HepG2 (cell line): Measurements from ENCODE around the gene FGFR3. TPM values are rescaled to one million over a fixed set of nuclear protein-coding genes. Genes with fewer than 3 reads are reported as not detected.

Experiments
- AKAP8 ChIP-seq: sonication (generic); formaldehyde crosslinking; IDR thresholded peaks from 2 replicates; pipeline ENCODE4 v1.5.1; 2020; ENCODE audit warnings: mild to moderate bottlenecking, missing genetic modification reagents
- ATAD3A ChIP-seq: sonication (generic); formaldehyde crosslinking; IDR thresholded peaks from 2 replicates; pipeline ENCODE4 v1.4.0; 2020; ENCODE audit warnings: missing genetic modification reagents
- ATF1 ChIP-seq: IDR thresholded peaks from 2 replicates; pipeline ENCODE4 v1.6.1; 2016; ENCODE audit warnings: mild to moderate bottlenecking, control low read depth
- BRCA1 ChIP-seq: sonication (generic); formaldehyde crosslinking; IDR thresholded peaks from 2 replicates; pipeline ENCODE4 v1.4.0; 2020; ENCODE audit warnings: missing genetic modification reagents
- ERF ChIP-seq: IDR thresholded peaks from 2 replicates; pipeline ENCODE4 v1.6.1; 2018; ENCODE audit warnings: missing biosample characterization, missing genetic modification reagents
- ISX ChIP-seq: sonication (generic); formaldehyde crosslinking; conservative IDR thresholded peaks from 2 replicates; pipeline ENCODE4 v1.5.0; 2020; ENCODE audit warnings: missing genetic modification reagents
- KLF15 ChIP-seq: sonication (generic); formaldehyde crosslinking; IDR thresholded peaks from 2 replicates; pipeline ENCODE4 v1.8.1; 2023; ENCODE audit warnings: borderline replicate concordance, mild to moderate bottlenecking, inconsistent platforms, missing genetic modification reagents, mixed read lengths
- MED8 ChIP-seq: sonication (generic); formaldehyde crosslinking; IDR thresholded peaks from 2 replicates; pipeline ENCODE4 v1.8.1; 2023; ENCODE audit warnings: mild to moderate bottlenecking, missing genetic modification reagents; ENCODE audit not compliant: insufficient replicate concordance
- NFE2L1 ChIP-seq: sonication (generic); formaldehyde crosslinking; IDR thresholded peaks from 2 replicates; pipeline ENCODE4 v1.4.0; 2020; ENCODE audit warnings: missing genetic modification reagents, mild to moderate bottlenecking, borderline replicate concordance
- REXO4 ChIP-seq: sonication (generic); formaldehyde crosslinking; IDR thresholded peaks from 2 replicates; pipeline ENCODE4 v1.8.0; 2022; ENCODE audit warnings: missing genetic modification reagents, mild to moderate bottlenecking, borderline replicate concordance
- RXRB ChIP-seq: IDR thresholded peaks from 2 replicates; pipeline ENCODE4 v1.6.1; 2016; ENCODE audit warnings: borderline replicate concordance, missing genetic modification reagents, missing compliant biosample characterization
- STAT5B ChIP-seq: sonication (generic); formaldehyde crosslinking; IDR thresholded peaks from 2 replicates; pipeline ENCODE4 v1.4.0; 2020; ENCODE audit warnings: missing genetic modification reagents
- ZBTB3 ChIP-seq: sonication (generic); formaldehyde crosslinking; IDR thresholded peaks from 2 replicates; pipeline ENCODE4 v1.4.0; 2020; ENCODE audit warnings: low read depth, mild to moderate bottlenecking, moderate library complexity, missing genetic modification reagents, borderline replicate concordance
- ZBTB8A ChIP-seq: sonication (generic); formaldehyde crosslinking; IDR thresholded peaks from 2 replicates; pipeline ENCODE4 v1.4.0; 2020; ENCODE audit warnings: mild to moderate bottlenecking, low read depth, missing genetic modification reagents, borderline replicate concordance
- ZNF263 ChIP-seq: sonication (generic); formaldehyde crosslinking; IDR thresholded peaks from 2 replicates; pipeline ENCODE4 v1.4.0; 2020; ENCODE audit warnings: missing genetic modification reagents
- ZNF552 ChIP-seq: sonication (generic); formaldehyde crosslinking; IDR thresholded peaks from 2 replicates; pipeline ENCODE4 v1.9.0; 2022; ENCODE audit warnings: missing genetic modification reagents, mild to moderate bottlenecking, borderline replicate concordance
- ZNF670 ChIP-seq: sonication (generic); formaldehyde crosslinking; IDR thresholded peaks from 2 replicates; pipeline ENCODE4 v1.8.0; 2022; ENCODE audit warnings: mild to moderate bottlenecking, missing genetic modification reagents, borderline replicate concordance
- ZNF879 ChIP-seq: sonication (generic); formaldehyde crosslinking; IDR thresholded peaks from 2 replicates; pipeline ENCODE4 v1.8.1; 2023; ENCODE audit warnings: missing genetic modification reagents
- polyA plus RNA-seq, 8 experiments: library from polyadenylated mRNA; depleted of rRNA in 3 of 8; stranded (reverse) in 7 of 8; unstranded in 1 of 8; fragments of >200 nt; fragmentation: Illumina TruSeq in 4 of 8; extraction: Trizol in 4 of 8; gene quantifications; 2 replicates each; pipeline versions ENCODE4 v1.2.1 to v1.2.3, GENCODE V29; 2011 to 2016; ENCODE audit warnings: low read depth in 4 of 8, missing spikeins in 1 of 8, mixed read lengths in 1 of 8; ENCODE audit not compliant: insufficient read depth in 1 of 8
- total RNA-seq, 5 experiments: library from RNA; depleted of rRNA; stranded (reverse); fragments of >200 nt; fragmentation: Illumina TruSeq; extraction: Trizol; gene quantifications; 2 replicates each; pipeline ENCODE4 v1.2.3, GENCODE V29; 2016; ENCODE audit warnings: low read depth in 1 of 5
- TF ChIP-seq, protein P1 (sequence below): sonication (generic); IDR thresholded peaks from 2 replicates; pipeline ENCODE4 v1.6.1; 2016; ENCODE audit warnings: low read depth, borderline replicate concordance
- TF ChIP-seq, protein P2 (sequence below): sonication (generic); formaldehyde crosslinking; IDR thresholded peaks from 2 replicates; pipeline ENCODE4 v1.4.0; 2020; ENCODE audit warnings: mild to moderate bottlenecking, missing genetic modification reagents, borderline replicate concordance
- TF ChIP-seq, protein P3 (sequence below): sonication (generic); formaldehyde crosslinking; IDR thresholded peaks from 2 replicates; pipeline ENCODE4 v1.5.0; 2020; ENCODE audit warnings: mild to moderate bottlenecking, missing genetic modification reagents

Gene FGFR3
- total and polyA plus RNA-seq, 2 of the 13 experiments (the other 11 are each of a cell fraction or from before 2014, with no cell fraction given): 103 to 109 TPM

DNA sequence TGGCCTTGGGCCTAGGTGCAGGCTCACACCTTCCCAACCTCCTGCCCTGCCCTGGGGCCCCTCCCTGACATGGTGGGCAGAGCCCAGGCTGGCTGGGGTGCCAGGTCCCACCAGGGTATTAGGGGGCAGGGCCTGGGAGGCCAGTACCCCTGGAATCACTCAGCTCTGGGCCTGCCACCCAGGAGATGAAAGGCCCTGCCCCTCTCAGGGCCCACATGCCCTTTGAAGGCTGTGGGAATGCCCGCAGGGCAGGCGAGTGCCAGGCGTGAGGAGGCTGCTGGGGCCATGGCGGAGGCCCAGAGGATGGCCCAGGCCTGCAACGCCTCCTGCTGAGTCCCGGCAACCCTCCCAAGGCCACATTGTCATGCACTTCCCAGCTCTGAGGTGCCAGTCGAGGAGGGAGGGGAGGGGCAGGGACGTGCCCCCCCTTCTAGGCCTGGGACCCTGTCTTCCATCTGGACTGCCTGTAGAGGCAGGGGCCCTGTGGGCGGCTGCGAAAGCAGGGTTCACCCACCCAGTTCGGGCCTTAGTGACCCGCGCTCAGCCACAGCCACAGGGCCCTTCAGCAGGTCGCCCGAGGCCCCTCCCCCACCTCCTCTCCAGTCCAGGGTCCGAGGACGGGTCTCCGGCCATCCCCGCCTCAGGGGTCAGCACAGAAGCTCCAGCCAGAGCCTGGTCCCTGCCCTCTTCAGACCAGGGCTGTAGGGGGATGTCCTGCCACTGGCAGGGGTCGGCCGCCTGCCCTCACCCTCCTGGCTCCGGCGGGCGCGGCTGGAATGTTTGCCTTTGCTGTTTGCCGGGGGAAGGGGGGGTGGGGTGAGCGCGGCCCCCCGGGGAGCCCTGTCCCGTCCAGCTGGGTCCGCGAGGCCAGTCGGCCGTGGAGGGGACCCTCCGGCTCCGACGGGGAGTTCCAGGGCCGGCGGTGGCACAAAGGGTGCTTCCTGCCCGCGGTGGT lies 26.7 kb upstream of the FGFR3 start (continued):
- no peak for TF ChIP-seq BRCA1 (CRISPR knock-in tag)
- TF ChIP-seq REXO4 (CRISPR knock-in tag): 0 out of 2 replicates have a peak, but pooled peaks have one; percentile 34
- TF ChIP-seq ZNF879: no peak
- TF ChIP-seq RXRB: peak; percentile 74
- TF ChIP-seq MED8 (CRISPR knock-in tag): peak; percentile 78
- no peak for TF ChIP-seq ZBTB8A (CRISPR knock-in tag)
- peak; percentile 88 for TF ChIP-seq AKAP8 (CRISPR knock-in tag)
- TF ChIP-seq, protein P1, sequence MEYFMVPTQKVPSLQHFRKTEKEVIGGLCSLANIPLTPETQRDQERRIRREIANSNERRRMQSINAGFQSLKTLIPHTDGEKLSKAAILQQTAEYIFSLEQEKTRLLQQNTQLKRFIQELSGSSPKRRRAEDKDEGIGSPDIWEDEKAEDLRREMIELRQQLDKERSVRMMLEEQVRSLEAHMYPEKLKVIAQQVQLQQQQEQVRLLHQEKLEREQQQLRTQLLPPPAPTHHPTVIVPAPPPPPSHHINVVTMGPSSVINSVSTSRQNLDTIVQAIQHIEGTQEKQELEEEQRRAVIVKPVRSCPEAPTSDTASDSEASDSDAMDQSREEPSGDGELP: peak; percentile 84
- TF ChIP-seq ZNF670: no peak
- TF ChIP-seq ISX: no peak
- TF ChIP-seq STAT5B (CRISPR knock-in tag): peak; percentile 12; the same call in 1 of the 2 replicates
- TF ChIP-seq ATAD3A (CRISPR knock-in tag): no peak
- no peak for TF ChIP-seq ZBTB3
- no peak; the same call in 1 of the 2 replicates for TF ChIP-seq KLF15
- TF ChIP-seq ATF1: no peak
- TF ChIP-seq, protein P2, sequence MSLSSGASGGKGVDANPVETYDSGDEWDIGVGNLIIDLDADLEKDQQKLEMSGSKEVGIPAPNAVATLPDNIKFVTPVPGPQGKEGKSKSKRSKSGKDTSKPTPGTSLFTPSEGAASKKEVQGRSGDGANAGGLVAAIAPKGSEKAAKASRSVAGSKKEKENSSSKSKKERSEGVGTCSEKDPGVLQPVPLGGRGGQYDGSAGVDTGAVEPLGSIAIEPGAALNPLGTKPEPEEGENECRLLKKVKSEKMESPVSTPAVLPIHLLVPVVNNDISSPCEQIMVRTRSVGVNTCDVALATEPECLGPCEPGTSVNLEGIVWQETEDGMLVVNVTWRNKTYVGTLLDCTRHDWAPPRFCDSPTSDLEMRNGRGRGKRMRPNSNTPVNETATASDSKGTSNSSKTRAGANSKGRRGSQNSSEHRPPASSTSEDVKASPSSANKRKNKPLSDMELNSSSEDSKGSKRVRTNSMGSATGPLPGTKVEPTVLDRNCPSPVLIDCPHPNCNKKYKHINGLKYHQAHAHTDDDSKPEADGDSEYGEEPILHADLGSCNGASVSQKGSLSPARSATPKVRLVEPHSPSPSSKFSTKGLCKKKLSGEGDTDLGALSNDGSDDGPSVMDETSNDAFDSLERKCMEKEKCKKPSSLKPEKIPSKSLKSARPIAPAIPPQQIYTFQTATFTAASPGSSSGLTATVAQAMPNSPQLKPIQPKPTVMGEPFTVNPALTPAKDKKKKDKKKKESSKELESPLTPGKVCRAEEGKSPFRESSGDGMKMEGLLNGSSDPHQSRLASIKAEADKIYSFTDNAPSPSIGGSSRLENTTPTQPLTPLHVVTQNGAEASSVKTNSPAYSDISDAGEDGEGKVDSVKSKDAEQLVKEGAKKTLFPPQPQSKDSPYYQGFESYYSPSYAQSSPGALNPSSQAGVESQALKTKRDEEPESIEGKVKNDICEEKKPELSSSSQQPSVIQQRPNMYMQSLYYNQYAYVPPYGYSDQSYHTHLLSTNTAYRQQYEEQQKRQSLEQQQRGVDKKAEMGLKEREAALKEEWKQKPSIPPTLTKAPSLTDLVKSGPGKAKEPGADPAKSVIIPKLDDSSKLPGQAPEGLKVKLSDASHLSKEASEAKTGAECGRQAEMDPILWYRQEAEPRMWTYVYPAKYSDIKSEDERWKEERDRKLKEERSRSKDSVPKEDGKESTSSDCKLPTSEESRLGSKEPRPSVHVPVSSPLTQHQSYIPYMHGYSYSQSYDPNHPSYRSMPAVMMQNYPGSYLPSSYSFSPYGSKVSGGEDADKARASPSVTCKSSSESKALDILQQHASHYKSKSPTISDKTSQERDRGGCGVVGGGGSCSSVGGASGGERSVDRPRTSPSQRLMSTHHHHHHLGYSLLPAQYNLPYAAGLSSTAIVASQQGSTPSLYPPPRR (CRISPR knock-in tag): peak; percentile 76
- TF ChIP-seq, protein P3, sequence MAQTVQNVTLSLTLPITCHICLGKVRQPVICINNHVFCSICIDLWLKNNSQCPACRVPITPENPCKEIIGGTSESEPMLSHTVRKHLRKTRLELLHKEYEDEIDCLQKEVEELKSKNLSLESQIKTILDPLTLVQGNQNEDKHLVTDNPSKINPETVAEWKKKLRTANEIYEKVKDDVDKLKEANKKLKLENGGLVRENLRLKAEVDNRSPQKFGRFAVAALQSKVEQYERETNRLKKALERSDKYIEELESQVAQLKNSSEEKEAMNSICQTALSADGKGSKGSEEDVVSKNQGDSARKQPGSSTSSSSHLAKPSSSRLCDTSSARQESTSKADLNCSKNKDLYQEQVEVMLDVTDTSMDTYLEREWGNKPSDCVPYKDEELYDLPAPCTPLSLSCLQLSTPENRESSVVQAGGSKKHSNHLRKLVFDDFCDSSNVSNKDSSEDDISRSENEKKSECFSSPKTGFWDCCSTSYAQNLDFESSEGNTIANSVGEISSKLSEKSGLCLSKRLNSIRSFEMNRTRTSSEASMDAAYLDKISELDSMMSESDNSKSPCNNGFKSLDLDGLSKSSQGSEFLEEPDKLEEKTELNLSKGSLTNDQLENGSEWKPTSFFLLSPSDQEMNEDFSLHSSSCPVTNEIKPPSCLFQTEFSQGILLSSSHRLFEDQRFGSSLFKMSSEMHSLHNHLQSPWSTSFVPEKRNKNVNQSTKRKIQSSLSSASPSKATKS (CRISPR knock-in tag): no peak
- TF ChIP-seq ERF (CRISPR knock-in tag): no peak; the same call in 1 of the 2 replicates
- TF ChIP-seq ZNF552: no peak; the same call in 1 of the 2 replicates
- TF ChIP-seq ZNF263 (CRISPR knock-in tag): no peak
- no peak for TF ChIP-seq NFE2L1 (CRISPR knock-in tag)
